Esophagus squamous epithelium (tissue), 4 donors: ENCODE measurements around the gene PPM1L.

ENCODE experiments used
- CTCF ChIP-seq, 6 experiments: fragments of 450-650 bp in 4 of 6; fragments of 200-600 bp in 2 of 6; sonication (generic) in 2 of 6; IDR thresholded peaks; one replicate each; pipeline ENCODE4 v1.5.1; 2016 to 2019; ENCODE audit warnings: antibody characterized with exemption in 6 of 6, mild to moderate bottlenecking in 4 of 6, moderate library complexity in 4 of 6
- POLR2A ChIP-seq, 4 donors: fragments of 450-650 bp; IDR thresholded peaks; one replicate each; pipeline ENCODE4 v1.6.1; 2017; ENCODE audit warnings: antibody characterized with exemption in 4 of 4, mild to moderate bottlenecking in 4 of 4, moderate library complexity in 3 of 4

- TF ChIP-seq CTCF (IDR thresholded peaks at IDR 0.05) (no peak), POLR2A (IDR thresholded peaks at IDR 0.05) (no peak)
Observed at GRCh38 chr3:160935413-160936095, 179.5 kb downstream of the PPM1L start.
